Karpas-422 (cell line): ENCODE results near the gene LIN37. TPM values are rescaled to one million over a fixed set of nuclear protein-coding genes. Genes with fewer than 3 reads are reported as not detected.
"Not testable (repeated sequence)": the region's sequence is repeated elsewhere in the genome, so short reads cannot be mapped to it uniquely, and the experiment has no call there.

Experiments
- DNase-seq: peaks from one replicate; pipeline ENCODE4 v3.0.0-alpha.2; 2015
- H2AFZ ChIP-seq: fragments of 200-600 bp; sonication (generic); 2 replicates; pipeline ENCODE4 v1.6.1; 2014; ENCODE audit warnings: antibody characterized with exemption, low read length, mixed read lengths
- H3K27ac ChIP-seq: fragments of 200-600 bp; sonication (generic); 2 replicates; pipeline ENCODE4 v1.5.1; 2014; ENCODE audit warnings: mild to moderate bottlenecking, low read length, moderate library complexity
- H3K27me3 ChIP-seq: fragments of 200-600 bp; sonication (generic); 2 replicates; pipeline ENCODE4 v1.6.1; 2014; ENCODE audit warnings: low read length, mixed read lengths
- H3K36me3 ChIP-seq: fragments of 200-600 bp; sonication (generic); 2 replicates; pipeline ENCODE4 v1.6.1; 2014; ENCODE audit warnings: low read length, mixed read lengths; ENCODE audit not compliant: insufficient read depth
- H3K4me1 ChIP-seq: fragments of 200-600 bp; sonication (generic); 2 replicates; pipeline ENCODE4 v1.6.1; 2014; ENCODE audit warnings: mild to moderate bottlenecking, low read length, mixed read lengths
- H3K4me2 ChIP-seq: fragments of 200-600 bp; sonication (generic); 2 replicates; pipeline ENCODE4 v1.6.1; 2014; ENCODE audit warnings: low read length, low read depth, mild to moderate bottlenecking; ENCODE audit not compliant: poor library complexity, severe bottlenecking
- H3K4me3 ChIP-seq: fragments of 200-600 bp; sonication (generic); 2 replicates; pipeline ENCODE4 v1.5.1; 2014; ENCODE audit warnings: mild to moderate bottlenecking, antibody characterized with exemption, low read length, mixed read lengths
- H3K79me2 ChIP-seq: fragments of 200-600 bp; sonication (generic); 2 replicates; pipeline ENCODE4 v1.6.1; 2014; ENCODE audit warnings: mild to moderate bottlenecking, low read length, mixed read lengths
- H3K9ac ChIP-seq: fragments of 200-600 bp; sonication (generic); 2 replicates; pipeline ENCODE4 v1.6.0; 2014; ENCODE audit warnings: low read length
- H3K9me2 ChIP-seq: fragments of 200-600 bp; sonication (generic), shearing (Covaris generic); replicated peaks from 2 replicates; pipeline ENCODE4 v1.6.0; 2014; ENCODE audit warnings: mild to moderate bottlenecking, low read length, moderate library complexity; ENCODE audit not compliant: insufficient read depth
- H3K9me3 ChIP-seq: fragments of 300-700, 200-600 bp; sonication (generic); 2 replicates; pipeline ENCODE4 v1.6.1; 2014; ENCODE audit warnings: low read length, mixed read lengths
- H4K20me1 ChIP-seq: fragments of 200-600 bp; sonication (generic); 2 replicates; pipeline ENCODE4 v1.6.1; 2014; ENCODE audit warnings: mild to moderate bottlenecking, antibody characterized with exemption, low read length, low read depth; ENCODE audit not compliant: insufficient read depth
- total RNA-seq: library from RNA; depleted of rRNA; stranded (reverse); fragments of >200 nt; shearing (Covaris generic); gene quantifications from 2 replicates; pipeline ENCODE4 v1.2.3, GENCODE V29; 2014; ENCODE audit warnings: low replicate concordance

Gene LIN37
- total RNA-seq, 1 experiment from 2014 or later = 12.4 TPM

GRCh38 chr19:35723671-35724070 lies 24.7 kb upstream of the LIN37 start:
- H3K36me3 ChIP-seq = peaks cover 11% of the 10 kb centered on the region
- H3K79me2 ChIP-seq = peaks cover 16% of the 10 kb centered on the region
- H3K27ac ChIP-seq = no peak overlapping the region
- DNase-seq = no peak
- no peak overlapping the region for H3K4me2 ChIP-seq
- peaks cover 8% of the 10 kb centered on the region for H3K4me1 ChIP-seq
- no peaks in the 10 kb centered on the region for H3K9me2 ChIP-seq
- no peaks in the 10 kb centered on the region for H3K9me3 ChIP-seq
- H3K4me3 ChIP-seq = no peak overlapping the region
- no peak overlapping the region for H3K9ac ChIP-seq
- no peaks in the 10 kb centered on the region for H3K27me3 ChIP-seq
- no peak overlapping the region for H2AFZ ChIP-seq
- H4K20me1 ChIP-seq = peaks cover 20% of the 10 kb centered on the region; the same call in 1 of the 2 replicates

- not testable (repeated sequence) for H3K27ac ChIP-seq, DNase-seq, H3K4me1 ChIP-seq, H3K27me3 ChIP-seq, H2AFZ ChIP-seq, H3K4me2 ChIP-seq, H3K9me2 ChIP-seq, H3K4me3 ChIP-seq, H3K9me3 ChIP-seq, H3K9ac ChIP-seq
- Histone ChIP-seq H3K36me3 (peaks cover 11% of the 10 kb centered on the region), H4K20me1 (peaks cover 15% of the 10 kb centered on the region; the same call in 1 of the 2 replicates), H3K79me2 (peaks cover 12% of the 10 kb centered on the region)
Measured at GRCh38 chr19:35724132-35724531, 24.2 kb upstream of the LIN37 start.

GRCh38 chr19:35724560-35724959 lies 23.8 kb upstream of the LIN37 start:
- Histone ChIP-seq H3K4me1 (peaks cover under 1% of the 10 kb centered on the region; the same call in 1 of the 2 replicates), H3K79me2 (peaks cover 7% of the 10 kb centered on the region), H3K4me3 (no peak overlapping the region), H3K4me2 (no peak overlapping the region), H3K36me3 (peaks cover 11% of the 10 kb centered on the region), H3K9me3 (no peaks in the 10 kb centered on the region), H4K20me1 (peaks cover 11% of the 10 kb centered on the region; the same call in 1 of the 2 replicates), H3K9ac (no peak overlapping the region), H3K9me2 (no peaks in the 10 kb centered on the region), H3K27ac (no peak overlapping the region), H3K27me3 (no peaks in the 10 kb centered on the region), H2AFZ (no peak overlapping the region)
- no peak for DNase-seq

- peaks cover 3% of the 10 kb centered on the region for H3K36me3 ChIP-seq
Measured at GRCh38 chr19:35725216-35725861, 23.0 kb upstream of the LIN37 start.

GRCh38 chr19:35727053-35727955 lies 21.1 kb upstream of the LIN37 start:
- no peak overlapping the region for H3K4me2 ChIP-seq
- no peak overlapping the region for H2AFZ ChIP-seq
- H3K79me2 ChIP-seq = no peaks in the 10 kb centered on the region
- DNase-seq = no peak
- no peaks in the 10 kb centered on the region for H3K4me1 ChIP-seq
- no peaks in the 10 kb centered on the region for H3K9me2 ChIP-seq
- no peak overlapping the region for H3K9ac ChIP-seq
- H3K27me3 ChIP-seq = no peaks in the 10 kb centered on the region
- H3K27ac ChIP-seq = no peak overlapping the region
- H3K36me3 ChIP-seq = peaks cover 6% of the 10 kb centered on the region; the same call in 1 of the 2 replicates
- 0 out of 2 replicates have a peak, but pooled peaks cover 9% of the 10 kb centered on the region for H4K20me1 ChIP-seq
- no peak overlapping the region for H3K4me3 ChIP-seq
- no peaks in the 10 kb centered on the region for H3K9me3 ChIP-seq

More at GRCh38 chr19:35725216-35725861, 23.0 kb upstream of the LIN37 start:
- 0 out of 2 replicates have a peak, but pooled peaks cover 4% of the 10 kb centered on the region for H4K20me1 ChIP-seq
- H2AFZ ChIP-seq = no peak overlapping the region
- H3K27ac ChIP-seq = no peak overlapping the region
- no peaks in the 10 kb centered on the region for H3K4me1 ChIP-seq
- no peak for DNase-seq
- H3K4me2 ChIP-seq = no peak overlapping the region
- no peaks in the 10 kb centered on the region for H3K27me3 ChIP-seq
- H3K79me2 ChIP-seq = no peaks in the 10 kb centered on the region
- no peak overlapping the region for H3K9ac ChIP-seq
- H3K4me3 ChIP-seq = no peak overlapping the region
- H3K9me3 ChIP-seq = no peaks in the 10 kb centered on the region
- no peaks in the 10 kb centered on the region for H3K9me2 ChIP-seq

GRCh38 chr19:35727956-35728706 lies 20.2 kb upstream of the LIN37 start:
- no peak overlapping the region for H3K27ac ChIP-seq
- H3K36me3 ChIP-seq = peaks cover 6% of the 10 kb centered on the region; the same call in 1 of the 2 replicates
- no peaks in the 10 kb centered on the region for H3K79me2 ChIP-seq
- H4K20me1 ChIP-seq = 0 out of 2 replicates have a peak, but pooled peaks cover 9% of the 10 kb centered on the region
- no peak overlapping the region for H3K4me2 ChIP-seq
- H2AFZ ChIP-seq = no peak overlapping the region
- H3K4me3 ChIP-seq = no peak overlapping the region
- H3K27me3 ChIP-seq = no peaks in the 10 kb centered on the region
- H3K9me3 ChIP-seq = no peaks in the 10 kb centered on the region
- no peak overlapping the region for H3K9ac ChIP-seq
- DNase-seq = no peak
- H3K9me2 ChIP-seq = no peaks in the 10 kb centered on the region
- peaks cover 6% of the 10 kb centered on the region for H3K4me1 ChIP-seq

- no peak overlapping the region for H3K9ac ChIP-seq
- H3K79me2 ChIP-seq = no peaks in the 10 kb centered on the region
Measured at GRCh38 chr19:35729021-35729420, 19.4 kb upstream of the LIN37 start.

More at GRCh38 chr19:35729021-35729420, 19.4 kb upstream of the LIN37 start:
- Histone ChIP-seq H4K20me1 (0 out of 2 replicates have a peak, but pooled peaks cover 10% of the 10 kb centered on the region), H3K9me2 (no peaks in the 10 kb centered on the region), H2AFZ (no peak overlapping the region), H3K9me3 (no peaks in the 10 kb centered on the region), H3K4me2 (no peak overlapping the region), H3K27ac (no peak overlapping the region), H3K4me1 (peaks cover 15% of the 10 kb centered on the region), H3K36me3 (peaks cover 6% of the 10 kb centered on the region; the same call in 1 of the 2 replicates), H3K27me3 (no peaks in the 10 kb centered on the region), H3K4me3 (no peak overlapping the region)
- DNase-seq = no peak
